HG02943 (cell line): Measurements from ENCODE around the gene LPCAT4.
"Not testable (repeated sequence)": the region's sequence is repeated elsewhere in the genome, so short reads cannot be mapped to it uniquely, and the experiment has no call there.

Source experiments
- ATAC-seq: cut with Tn5 transposase; IDR thresholded peaks from one replicate; pipeline ENCODE4 v1.9.1; 2021; ENCODE audit warnings: mild to moderate bottlenecking, low read depth, moderate library complexity; ENCODE audit not compliant: unreplicated experiment

The LPCAT4 gene

GRCh38 chr15:34364041-34364440 is 3.0 kb downstream of the LPCAT4 start:
- no peak for ATAC-seq

- ATAC-seq = no peak
Measured at GRCh38 chr15:34362047-34362773, 4.8 kb downstream of the LPCAT4 start.

DNA sequence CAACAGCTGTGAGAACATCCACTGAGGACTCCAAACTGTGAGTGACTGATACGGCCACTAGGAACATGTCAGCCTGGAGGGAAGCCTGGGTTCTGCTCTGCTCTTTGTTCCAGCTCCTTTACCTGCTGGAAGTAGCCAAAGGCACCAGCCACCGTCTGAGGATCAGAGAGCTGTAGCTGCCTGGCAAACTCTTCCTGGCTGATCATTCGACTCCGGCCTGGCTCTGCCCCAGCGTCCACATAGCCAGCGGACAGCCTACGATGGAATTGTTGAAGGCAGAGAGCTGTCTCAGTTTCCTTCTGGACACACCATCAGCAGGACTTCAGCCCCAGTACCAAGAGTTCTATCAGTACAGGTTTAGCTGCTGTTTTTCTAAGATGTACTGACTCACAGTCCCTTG is 5.7 kb downstream of the LPCAT4 start:
- no peak for ATAC-seq

DNA sequence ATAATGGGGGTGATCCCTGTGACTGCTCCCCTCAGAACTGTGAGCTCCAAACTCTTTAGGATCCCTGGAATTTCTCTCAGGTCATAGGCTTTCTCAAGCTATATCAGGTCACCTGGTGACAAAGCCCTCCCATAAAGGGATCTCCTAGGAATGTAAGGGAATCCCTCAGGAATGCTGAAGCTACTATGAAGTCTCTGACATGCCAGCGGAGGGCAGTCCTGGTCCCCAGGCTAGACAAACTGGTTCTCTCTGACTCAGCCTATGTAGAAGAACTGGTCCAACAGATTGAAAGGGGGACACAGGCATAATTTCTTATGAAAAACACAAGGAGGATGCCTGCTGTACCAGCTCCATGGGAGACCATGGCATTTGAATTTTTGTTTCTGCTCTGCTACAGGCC is 6.7 kb downstream of the LPCAT4 start:
- ATAC-seq = no peak

DNA sequence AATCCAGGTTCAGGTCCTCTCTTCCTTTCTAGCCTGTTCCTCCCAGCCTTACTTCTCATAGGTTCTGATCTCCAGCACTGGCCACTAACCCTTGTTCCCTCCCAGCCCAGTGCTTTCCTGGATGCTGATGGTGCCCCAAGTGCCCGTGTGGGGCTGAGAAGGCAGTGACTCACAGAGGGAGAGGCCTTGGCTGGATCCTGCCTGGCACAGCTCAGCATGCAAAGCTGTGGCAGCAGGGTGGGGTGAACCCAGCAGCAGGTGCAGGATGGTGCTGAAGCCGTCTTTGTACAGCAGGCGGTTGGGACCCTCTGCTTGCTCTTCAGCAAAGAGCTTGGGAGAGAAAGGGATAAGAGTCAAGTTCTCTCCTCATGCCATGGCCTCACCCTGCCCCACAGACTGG is 7.6 kb downstream of the LPCAT4 start:
- ATAC-seq = no peak

DNA sequence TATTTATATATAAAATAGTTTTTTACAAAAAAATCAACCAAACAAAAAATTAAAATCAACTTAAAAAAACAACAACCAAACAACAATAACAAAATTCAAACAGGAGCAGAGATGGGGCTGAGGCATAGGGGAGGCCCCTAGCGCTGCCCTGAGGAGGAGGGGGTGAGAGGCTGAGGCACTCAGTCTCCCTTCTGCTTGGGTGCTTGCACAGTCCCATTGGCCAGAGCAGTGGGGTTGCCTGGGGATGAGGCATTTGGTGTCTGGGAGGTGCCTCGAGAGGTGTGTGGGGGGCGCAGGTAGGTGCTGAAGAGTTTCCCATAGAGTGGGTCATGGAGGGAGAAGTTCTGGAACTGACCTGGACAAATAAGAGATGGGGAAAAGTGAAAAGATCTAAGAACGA is 8.0 kb downstream of the LPCAT4 start:
- ATAC-seq = no peak

DNA sequence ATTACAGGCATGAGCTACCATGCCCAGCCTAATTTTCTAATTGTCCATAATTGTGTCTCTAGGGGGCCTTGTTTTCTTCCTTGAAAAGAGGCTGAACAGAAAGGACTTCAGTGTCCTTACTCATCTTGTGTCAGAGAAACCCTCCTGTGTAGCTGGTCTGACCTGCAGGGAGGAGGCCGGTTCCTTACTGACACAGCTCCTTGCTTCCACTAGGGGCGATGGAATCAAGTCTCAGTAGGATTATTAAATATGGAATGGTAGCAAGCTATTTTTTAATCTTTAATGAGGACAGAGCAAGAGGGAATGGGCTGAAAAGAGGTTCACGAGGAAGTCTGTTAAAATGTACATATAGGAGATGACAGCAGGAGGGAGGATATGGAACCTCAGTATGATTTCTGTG is 8.6 kb downstream of the LPCAT4 start:
- ATAC-seq = no peak

- ATAC-seq = no peak
Measured at GRCh38 chr15:34357653-34358052, 9.3 kb downstream of the LPCAT4 start.

DNA sequence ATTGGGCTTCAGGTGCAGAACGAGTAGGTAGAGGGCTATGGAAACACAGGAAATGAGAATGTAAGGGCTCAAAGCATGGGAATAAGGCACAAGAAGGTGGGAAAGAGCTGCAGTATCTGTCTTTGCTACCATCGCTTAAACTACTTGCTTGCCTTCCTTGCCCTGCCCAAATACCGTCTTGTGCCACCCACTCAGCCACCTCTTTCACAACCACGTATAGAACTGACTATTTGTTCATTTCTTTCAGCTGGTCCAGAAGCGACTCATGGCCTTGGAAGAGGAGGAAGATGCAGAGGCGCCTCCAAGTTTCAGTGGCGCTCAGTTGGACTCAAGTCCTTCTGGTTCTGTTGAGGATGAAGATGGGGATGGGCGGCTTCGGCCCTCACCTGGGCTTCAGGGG is 11.8 kb downstream of the LPCAT4 start:
- ATAC-seq = no peak

GRCh38 chr15:34354286-34354685 is 12.7 kb downstream of the LPCAT4 start:
- ATAC-seq = no peak

DNA sequence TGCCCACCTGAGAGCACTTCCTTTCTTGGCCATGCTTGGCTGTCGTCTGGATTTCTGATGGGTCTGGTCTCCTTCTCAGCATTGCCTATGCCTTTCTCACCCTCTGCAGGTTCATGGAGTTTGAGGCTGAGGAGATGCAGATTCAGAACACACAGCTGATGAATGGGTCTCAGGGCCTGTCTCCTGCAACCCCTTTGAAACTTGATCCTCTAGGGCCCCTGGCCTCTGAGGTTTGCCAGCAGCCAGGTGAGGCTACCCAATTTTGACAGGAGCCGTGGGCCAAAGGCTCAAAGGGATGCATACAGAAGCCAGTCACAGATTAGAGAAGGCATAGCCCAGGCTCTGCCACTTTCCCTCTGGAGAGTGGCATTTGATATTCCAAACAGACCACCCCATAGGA is 13.4 kb downstream of the LPCAT4 start:
- ATAC-seq = no peak

DNA sequence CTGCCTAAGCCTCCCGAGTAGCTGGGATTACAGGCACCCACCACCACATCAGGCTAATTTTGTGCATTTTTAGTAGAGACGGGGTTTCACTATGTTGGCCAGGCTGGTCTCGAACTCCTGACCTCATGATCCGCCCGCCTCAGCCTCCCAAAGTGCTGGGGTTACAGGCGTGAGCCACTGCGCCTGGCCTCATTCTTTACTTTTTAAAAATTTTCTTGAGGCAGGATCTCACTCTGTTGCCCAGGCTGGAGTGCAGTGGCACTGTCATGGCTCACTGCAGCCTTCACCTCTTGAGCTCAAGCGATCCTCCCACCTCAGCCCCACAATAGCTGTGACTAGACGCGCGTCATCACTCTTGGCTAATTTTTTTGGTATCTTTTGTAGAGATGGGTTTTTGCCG is 14.0 kb downstream of the LPCAT4 start:
- ATAC-seq = not testable (repeated sequence)

GRCh38 chr15:34349769-34350168 is 17.2 kb downstream of the LPCAT4 start:
- no peak for ATAC-seq

DNA sequence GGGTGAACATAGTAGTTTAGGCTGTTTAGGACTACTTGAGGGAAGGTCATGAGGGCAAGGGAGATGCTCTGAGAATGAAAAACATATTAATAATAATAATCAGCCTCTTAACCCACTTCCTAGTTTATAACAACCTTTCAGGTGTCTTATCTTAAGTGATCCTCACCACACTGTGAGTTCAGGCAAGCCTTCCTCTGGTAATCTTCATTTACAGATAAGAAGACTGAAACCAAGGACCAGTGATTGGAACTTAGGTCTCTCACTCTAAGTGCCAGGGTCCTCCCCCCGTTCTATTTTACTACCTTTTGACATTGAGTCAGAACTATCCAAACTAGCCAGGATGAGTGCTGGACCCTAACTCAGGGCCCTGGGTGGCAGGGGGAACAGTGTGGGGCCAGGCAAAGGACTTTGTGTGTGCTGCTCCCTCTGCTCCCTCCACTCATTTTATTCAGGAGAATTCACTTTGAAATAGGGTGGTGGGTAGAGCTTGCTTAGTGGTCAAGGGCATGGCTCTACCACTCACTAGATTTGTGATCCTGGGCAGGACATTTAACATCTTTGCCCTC is 18.2 kb downstream of the LPCAT4 start:
- ATAC-seq = no peak

GRCh38 chr15:34347951-34348638 is 18.9 kb downstream of the LPCAT4 start:
- ATAC-seq = no peak

DNA sequence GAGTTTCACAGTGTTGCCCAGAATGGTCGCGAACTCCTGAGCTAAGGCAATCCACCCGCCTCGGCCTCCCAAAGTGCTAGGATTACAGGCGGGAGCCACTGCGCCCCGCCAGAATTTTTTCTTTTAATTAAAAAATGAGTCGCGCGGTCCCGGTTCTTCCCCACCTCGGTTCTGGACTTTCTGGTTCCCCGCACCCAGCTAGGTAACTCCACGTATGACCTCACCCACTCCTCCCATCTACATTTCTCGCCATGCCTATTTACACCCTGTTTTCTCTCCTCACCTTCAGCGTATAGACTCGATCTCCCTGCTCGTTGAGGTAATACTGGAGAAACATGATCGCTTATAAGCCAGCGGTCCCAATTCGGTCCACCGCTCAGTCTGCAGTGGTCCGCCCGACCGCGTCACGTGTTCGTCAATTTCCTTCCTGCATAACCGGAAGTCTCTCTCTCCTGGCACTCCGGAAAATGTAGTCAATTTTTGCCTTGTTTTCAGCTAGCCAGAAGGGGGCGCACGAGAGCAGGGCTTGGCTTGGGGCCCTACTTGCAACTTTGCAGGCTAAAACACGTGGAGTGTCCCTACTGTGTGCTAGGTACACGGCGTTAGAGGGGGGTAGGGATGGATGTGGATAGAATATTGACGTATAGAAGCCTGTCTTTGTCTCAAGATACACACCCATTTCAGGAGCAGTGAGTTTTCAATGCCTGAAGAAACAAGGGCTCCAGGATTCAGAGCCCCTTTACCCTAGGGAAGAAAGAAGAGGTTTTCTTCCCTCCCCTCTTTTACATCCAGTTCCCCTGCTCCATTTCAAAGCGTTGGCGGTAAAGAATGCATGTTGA is 24.0 kb downstream of the LPCAT4 start, which contains the start of the genes NOP10 and NUTM1:
TSS of gene NOP10 (minus strand) at position 400 of the 839 bp plus-strand sequence. CDS start at position 337, 63 bp downstream.
TSS of gene NUTM1 (plus strand) at position 579 of the 839 bp plus-strand sequence. CDS start 382 bp downstream, outside the sequence.
- peak; percentile 92 for ATAC-seq

GRCh38 chr15:34342213-34342736 is 24.7 kb downstream of the LPCAT4 start:
- ATAC-seq = not testable (repeated sequence)

DNA sequence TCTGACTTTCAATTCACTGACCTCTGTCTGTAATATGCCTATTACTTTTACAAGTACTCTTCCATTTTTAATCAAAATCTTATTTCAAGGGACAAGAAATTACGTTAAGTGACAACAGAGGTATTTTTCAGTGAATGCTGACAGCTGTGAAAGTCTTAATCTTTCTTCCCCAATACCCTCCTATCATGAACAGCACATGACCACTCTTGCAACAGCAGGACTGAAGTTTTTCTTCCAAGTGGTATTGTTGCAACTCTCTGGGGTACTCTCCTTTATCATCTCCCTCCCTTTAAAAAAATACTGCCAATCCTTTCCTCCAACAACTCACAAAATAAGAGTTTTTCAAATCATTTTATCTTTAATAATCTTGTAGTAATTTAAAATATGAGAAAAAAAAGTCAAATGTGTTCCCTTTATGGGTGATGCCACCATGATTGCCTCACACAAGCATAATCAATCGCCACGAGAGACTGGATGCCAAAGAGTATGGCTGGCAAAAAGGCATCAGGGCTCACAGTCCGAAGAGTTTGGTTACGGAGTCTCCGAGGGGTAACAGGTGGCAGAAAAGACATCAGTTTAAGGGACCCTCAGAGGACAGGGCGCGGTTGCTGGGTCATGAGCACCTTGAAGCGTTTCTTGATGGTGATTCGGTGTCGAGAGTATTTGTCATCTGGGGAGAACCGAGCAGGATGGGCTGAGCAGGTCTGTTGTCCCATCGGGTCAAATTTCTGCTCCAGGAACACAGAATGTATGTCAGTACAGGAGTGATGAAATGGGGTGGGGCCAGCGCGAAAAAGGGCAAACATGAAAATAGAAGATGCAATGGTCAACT is 25.4 kb downstream of the LPCAT4 start:
- no peak for ATAC-seq

GRCh38 chr15:34339946-34340345 is 27.1 kb downstream of the LPCAT4 start:
- ATAC-seq = no peak

DNA sequence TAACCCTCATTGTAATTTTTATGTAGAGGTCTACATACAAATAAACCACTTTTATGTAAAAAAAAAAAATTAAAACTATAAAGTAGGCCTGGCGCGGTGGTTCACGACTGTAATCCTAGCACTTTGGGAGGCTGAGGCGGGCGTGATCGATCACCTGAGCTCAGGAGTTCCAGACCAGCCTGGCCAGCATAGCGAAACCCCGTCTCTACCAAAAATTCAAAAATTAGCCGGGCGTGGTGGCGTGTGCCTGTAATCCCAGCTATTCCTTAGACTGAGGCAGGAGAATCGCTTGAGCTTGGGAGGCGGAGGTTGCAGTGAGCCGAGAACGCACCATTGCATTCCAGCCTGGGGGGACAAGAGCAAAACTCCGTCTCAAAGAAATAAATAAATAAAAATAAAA is 28.6 kb downstream of the LPCAT4 start:
- no peak for ATAC-seq
